GM12891 (cell line): ENCODE data around the gene GPR162.

ENCODE experiments used
- POLR2A ChIP-seq: IDR thresholded peaks from 2 replicates; pipeline ENCODE4 v1.6.1; 2011; ENCODE audit warnings: low read depth, low read length, control low read depth
- POLR2AphosphoS5 ChIP-seq: IDR thresholded peaks from 2 replicates; pipeline ENCODE4 v1.6.1; 2011; ENCODE audit warnings: low read depth, low read length, control low read depth
- TAF1 ChIP-seq: IDR thresholded peaks from 2 replicates; pipeline ENCODE4 v1.6.1; 2011; ENCODE audit warnings: low read depth, low read length, control low read depth

DNA sequence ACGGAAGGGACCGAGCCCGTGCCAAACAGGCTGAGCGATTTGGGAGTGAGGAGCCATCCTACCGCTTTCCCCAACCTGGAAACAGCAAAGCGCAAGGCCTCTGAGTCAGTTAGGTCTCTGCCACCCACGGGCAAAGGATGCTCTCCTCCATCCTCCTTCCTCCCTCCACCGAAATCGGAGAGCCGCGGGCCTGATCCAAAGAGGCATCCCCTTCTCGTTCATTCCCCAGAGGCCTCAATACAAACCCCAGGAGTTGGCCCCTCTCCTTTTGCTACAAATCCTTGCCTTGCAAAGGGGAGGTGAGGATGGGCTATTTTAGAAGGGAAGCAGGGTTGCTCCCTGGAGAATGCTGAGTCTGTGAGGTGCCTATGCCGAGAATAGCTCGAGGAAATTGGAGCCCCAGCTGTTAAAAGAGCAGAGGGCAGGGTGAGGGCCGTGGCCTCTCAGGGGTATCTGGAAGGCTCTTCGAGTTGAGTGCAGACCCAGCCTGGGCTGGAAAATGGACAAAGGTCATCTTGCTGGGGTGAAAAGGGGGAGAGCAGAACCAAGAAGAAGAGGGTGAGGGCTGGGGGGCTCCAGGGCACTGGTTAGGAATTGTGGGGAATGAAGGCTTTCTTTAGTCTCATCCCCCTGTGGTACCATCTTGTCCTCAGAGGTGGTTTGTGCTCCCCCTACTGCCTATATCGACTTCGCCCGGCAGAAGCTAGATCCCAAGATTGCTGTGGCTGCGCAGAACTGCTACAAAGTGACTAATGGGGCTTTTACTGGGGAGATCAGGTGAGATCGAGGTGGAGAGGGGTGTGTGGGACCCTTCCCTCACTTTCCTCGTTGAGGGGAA is 46.8 kb downstream of the GPR162 start:
- TF ChIP-seq POLR2A (no peak), POLR2AphosphoS5 (no peak), TAF1 (no peak)
